ENCODE data around the gene CNRIP1.

The CNRIP1 gene

GRCh38 chr2:68363721-68364120, 44.0 kb upstream of the CNRIP1 start:
- no peak for DNase-seq (ENCODE audit: low read depth)
- H3K4me3 ChIP-seq (ENCODE audit: low read length) = no peak overlapping the region
- no peak for TF ChIP-seq CTCF (conservative IDR thresholded peaks at IDR 0.05; ENCODE audit: low read depth, low read length)

- H3K4me3 ChIP-seq (ENCODE audit: low read length) = no peak overlapping the region
- DNase-seq (ENCODE audit: low read depth) = no peak
- no peak for TF ChIP-seq CTCF (conservative IDR thresholded peaks at IDR 0.05; ENCODE audit: low read depth, low read length)
Measured at GRCh38 chr2:68362749-68363148, 43.0 kb upstream of the CNRIP1 start.

- H3K4me3 ChIP-seq (ENCODE audit: low read length) = no peak overlapping the region
- DNase-seq (ENCODE audit: low read depth) = no peak
Measured at GRCh38 chr2:68362069-68362468, 42.3 kb upstream of the CNRIP1 start.

GRCh38 chr2:68359889-68360288, 40.1 kb upstream of the CNRIP1 start:
- no peak for TF ChIP-seq CTCF (conservative IDR thresholded peaks at IDR 0.05; ENCODE audit: low read depth, low read length)
- no peak for DNase-seq (ENCODE audit: low read depth)
- H3K4me3 ChIP-seq (ENCODE audit: low read length) = no peak overlapping the region

More at GRCh38 chr2:68362069-68362468, 42.3 kb upstream of the CNRIP1 start:
- peak; percentile 76 for TF ChIP-seq CTCF (conservative IDR thresholded peaks at IDR 0.05; ENCODE audit: low read depth, low read length)

- peak; percentile 16 for DNase-seq (ENCODE audit: low read depth)
- peak; percentile 64 for TF ChIP-seq CTCF (conservative IDR thresholded peaks at IDR 0.05; ENCODE audit: low read depth, low read length)
Measured at GRCh38 chr2:68357605-68358337, 38.0 kb upstream of the CNRIP1 start.

GRCh38 chr2:68356599-68357239, 37.0 kb upstream of the CNRIP1 start:
- no peak for TF ChIP-seq CTCF (conservative IDR thresholded peaks at IDR 0.05; ENCODE audit: low read depth, low read length)
- DNase-seq (ENCODE audit: low read depth) = no peak
- H3K4me3 ChIP-seq (ENCODE audit: low read length) = no peak overlapping the region

More at GRCh38 chr2:68357605-68358337, 38.0 kb upstream of the CNRIP1 start:
- H3K4me3 ChIP-seq (ENCODE audit: low read length) = no peak overlapping the region

Measured in retinal pigment epithelial cell (primary cell).